ENCODE data around the gene PLOD3. TPM values are rescaled to one million over a fixed set of nuclear protein-coding genes. Genes with fewer than 3 reads are reported as not detected.
"Not testable (repeated sequence)": the region's sequence is repeated elsewhere in the genome, so short reads cannot be mapped to it uniquely, and the experiment has no call there.

Gene PLOD3
- polyA plus RNA-seq, 3 donors = 43.6 to 54.4 (median 53.0) TPM

DNA sequence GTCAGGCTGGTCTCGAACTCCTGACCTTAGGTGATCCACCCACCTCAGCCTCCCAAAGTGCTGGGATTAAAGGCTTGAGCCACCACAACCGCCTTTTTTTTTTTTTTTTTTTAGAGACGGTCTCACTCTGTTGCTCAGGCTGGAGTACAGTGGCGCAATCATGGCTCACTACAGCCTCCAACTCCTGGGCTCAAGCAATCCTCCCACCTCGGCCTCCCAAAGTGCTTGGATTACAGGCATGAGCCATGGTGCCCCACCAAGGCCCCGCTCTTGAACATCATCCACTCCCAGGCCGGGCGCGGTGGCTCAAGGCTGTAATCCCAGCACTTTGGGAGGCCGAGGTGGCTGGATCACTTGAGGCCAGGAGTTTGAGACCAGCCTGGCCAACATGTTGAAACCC lies 17.9 kb downstream of the PLOD3 start:
- not testable (repeated sequence) for DNase-seq (ENCODE audit: extremely low read depth in 1 of 11, low read depth in 9 of 11, low spot score in 4 of 11)

DNA sequence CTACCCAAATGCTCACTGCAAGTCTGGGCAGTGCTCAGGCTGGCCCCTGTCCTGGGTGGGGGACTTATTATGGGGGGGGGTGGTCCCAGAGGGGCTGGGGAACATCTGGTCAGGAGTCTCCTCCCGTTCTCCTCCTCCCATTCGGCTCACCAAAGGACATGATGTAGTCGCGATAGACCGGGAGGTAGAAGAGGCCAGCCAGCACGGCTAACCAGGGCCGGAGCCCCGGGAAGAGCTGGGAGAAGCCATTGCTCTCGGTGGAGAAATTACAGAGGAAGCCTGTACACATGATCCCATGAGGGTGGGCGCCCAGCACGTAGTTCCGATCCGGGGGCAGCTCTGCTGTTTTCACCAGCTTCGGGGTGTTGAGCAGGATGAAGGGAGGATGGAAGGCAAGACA lies 18.9 kb downstream of the PLOD3 start:
- no peak for DNase-seq (ENCODE audit: extremely low read depth in 1 of 11, low read depth in 9 of 11, low spot score in 4 of 11)

DNA sequence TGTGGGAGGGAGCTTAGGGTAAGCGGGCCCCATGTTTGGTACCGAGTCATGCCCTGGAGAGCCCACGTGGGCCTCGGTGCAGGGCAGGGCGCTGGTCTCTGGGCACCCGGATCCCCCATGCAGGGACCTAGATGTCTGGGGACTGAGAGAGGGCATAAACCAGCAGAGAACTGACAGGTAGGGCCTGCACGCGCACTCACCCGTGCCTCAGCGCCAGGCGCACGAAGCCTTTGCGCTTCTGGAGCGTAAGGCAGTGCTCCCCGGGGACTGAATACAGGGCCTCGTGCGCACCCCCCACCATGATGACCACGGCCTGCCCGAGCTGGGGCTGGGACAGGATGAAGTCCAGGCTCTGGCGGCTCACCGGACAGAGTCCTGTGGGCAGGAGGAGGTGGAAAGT lies 19.4 kb downstream of the PLOD3 start:
- no peak for DNase-seq (ENCODE audit: extremely low read depth in 1 of 11, low read depth in 9 of 11, low spot score in 4 of 11)

DNA sequence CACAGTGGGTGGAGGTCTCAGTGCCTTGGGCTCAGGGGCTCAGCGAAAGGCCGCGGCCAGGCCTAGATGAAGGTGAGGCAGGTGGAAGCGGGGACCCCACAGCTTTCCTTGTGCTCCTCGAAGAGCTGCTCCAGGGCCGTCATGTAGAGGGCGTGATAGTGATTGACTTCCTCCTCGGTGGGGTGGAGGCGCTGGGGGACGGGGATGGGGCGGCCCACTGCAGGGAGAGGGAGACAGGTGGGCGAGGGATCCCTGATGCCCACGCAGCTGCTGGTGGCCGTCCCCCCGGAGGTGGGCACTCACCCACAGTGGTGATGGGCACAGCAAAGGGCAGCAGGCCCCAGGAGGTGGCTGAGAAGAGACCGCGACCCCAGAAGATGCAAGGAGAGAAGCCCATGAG lies 21.5 kb downstream of the PLOD3 start:
- no peak for DNase-seq (ENCODE audit: extremely low read depth in 1 of 11, low read depth in 9 of 11, low spot score in 4 of 11)

DNA sequence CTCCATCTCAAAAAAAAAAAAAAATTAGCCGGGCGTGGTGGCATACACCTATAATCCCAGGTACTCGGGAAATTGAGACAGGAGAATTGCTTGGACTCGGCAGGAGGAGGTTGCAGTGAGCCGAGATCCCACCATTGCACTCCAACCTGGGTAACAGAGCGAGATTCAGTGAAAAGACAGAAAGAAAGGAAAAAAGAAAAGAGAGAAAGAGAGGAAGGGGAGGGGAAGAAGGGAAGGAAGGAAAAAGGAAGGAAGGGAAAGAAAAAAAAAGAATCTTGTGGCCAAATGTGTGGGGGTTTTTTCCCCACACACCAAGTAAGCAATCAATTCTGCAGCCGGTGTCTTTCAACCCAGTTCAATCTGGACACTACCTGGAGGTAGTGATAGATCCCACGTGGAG lies 28.3 kb downstream of the PLOD3 start:
- DNase-seq (ENCODE audit: extremely low read depth in 1 of 11, low read depth in 9 of 11, low spot score in 4 of 11) = no peak

DNA sequence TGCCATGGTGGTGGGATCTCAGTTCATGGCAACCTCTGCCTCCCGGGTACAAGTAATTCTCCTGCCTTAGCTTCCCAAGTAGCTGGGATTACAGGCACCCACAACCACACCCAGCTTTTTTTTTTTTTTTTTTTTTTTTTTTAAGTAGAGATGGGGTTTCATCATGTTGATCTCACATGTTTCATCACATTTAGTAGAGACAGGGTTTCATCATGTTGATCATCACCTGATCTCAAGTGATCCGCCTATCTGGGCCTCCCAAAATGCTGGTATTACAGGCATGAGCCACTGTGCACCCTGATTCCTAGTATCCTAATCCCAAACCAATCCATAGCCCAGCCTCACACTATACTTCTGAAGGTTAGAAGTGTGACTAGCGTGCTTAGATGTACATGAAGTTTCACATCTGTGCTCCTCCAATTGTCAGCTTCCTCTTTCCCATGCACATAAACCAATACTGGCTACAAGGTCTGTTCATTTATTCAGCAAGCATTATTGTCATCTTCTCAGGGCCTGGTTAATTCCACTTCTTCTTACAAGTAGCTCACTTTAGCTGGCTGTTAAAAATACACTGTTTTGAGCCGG lies 30.4 kb downstream of the PLOD3 start:
- no peak for DNase-seq (ENCODE audit: extremely low read depth in 1 of 11, low read depth in 9 of 11, low spot score in 4 of 11)

DNA sequence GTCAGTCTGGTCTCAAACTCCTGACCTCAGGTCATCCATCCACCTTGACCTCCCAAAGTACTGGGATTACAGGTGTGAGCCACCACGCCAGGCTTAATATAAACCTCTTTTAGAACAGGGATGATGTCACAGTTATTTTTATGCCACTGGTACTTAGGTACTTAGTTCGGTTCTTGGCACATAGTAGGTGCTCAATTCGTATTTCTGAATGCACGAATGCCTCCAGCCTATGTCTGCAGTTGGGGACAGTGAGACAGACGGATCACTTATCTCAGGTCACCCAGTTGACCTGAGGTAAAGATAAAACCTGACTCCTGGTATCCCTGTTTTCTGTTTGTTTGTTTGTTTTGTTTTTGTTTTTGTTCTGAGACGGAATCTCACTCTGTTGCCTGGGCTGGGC lies 31.2 kb downstream of the PLOD3 start:
- no peak for DNase-seq (ENCODE audit: extremely low read depth in 1 of 11, low read depth in 9 of 11, low spot score in 4 of 11)

DNA sequence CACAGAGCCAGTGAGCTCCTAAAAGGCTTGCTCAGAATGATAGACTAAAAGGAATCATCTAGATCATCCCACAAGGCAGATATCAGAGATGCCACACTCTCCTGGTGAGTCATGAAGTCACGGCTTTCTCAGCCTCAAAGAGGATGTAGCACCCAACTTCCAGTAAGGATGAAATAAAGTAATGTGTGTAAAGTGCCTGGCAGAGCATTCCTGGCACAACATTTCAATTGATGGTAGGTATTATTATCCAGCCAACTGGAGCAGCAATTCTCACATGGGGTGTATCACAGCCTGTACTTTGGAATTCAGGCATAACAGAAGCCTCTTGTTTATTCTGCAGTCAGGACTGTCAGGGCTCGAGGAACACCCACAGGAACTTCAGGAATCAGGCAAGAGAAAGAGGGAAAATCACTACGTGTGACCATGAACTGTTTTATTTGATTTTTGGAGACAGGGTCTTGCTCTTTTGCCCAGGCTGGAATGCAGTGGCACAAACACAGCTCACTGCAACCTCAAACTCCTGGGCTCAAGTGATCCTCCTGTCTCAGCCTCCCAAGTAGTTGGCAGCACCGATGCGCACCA lies 32.0 kb downstream of the PLOD3 start:
- DNase-seq (ENCODE audit: extremely low read depth in 1 of 11, low read depth in 9 of 11, low spot score in 4 of 11) = no peak

DNA sequence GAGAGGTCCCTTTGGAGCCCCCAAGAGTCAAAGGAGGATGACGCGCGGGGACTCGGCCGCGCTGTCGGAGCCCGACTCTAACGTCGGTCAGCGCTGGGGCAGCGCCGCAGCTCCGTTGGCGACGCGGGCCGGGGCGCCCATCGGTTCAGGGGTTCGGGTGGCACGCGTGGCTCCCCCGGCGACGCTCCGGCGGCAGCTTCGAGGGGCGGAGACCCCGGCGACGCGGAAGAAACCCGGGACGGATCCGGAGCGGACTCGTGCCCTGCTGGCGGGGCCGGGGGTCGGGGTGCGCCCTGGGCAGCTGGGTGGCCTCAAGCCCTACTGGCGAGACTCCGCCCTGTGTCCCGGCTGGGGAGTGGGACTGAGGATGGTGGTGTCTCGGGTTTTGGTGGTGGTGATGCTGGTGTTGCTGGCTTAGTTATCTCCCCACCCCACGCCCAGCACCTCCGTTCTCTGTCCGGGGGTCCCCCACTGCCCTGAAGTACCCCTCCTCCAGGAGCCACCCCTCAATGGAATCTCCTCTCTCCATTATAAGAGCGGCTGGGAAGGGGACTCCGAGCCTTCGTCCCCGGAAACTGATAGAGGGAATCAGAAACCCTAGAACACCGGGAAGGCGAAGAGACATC lies 37.1 kb downstream of the PLOD3 start, which contains the start of gene NAT16:
TSS of gene NAT16 (minus strand) at position 164 of the 626 bp plus-strand sequence. CDS start 5,486 bp downstream, outside the sequence.
- no peak for DNase-seq (ENCODE audit: extremely low read depth in 1 of 11, low read depth in 9 of 11, low spot score in 4 of 11)

DNA sequence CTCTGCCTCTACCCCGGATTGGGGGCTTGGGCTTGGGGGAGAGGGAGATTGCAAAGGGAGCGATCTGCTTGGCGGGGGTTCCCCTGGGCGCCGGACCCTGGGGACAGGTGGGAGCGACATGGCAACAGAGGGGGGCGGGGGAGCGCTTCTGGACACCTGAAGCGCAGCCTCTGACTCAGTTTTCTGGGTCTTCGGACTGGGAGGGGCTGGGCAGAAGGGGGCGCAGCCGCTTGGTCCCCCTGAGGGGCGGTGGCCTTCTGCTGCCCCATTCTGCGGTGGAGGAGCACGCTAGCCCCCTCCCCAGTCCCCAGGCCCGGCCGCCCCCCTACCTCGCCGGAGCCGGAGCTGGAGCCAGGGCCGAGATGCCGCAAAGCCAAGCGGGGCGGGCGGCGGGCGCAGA lies 37.7 kb downstream of the PLOD3 start:
- DNase-seq (ENCODE audit: extremely low read depth in 1 of 11, low read depth in 9 of 11, low spot score in 4 of 11) = no peak

DNA sequence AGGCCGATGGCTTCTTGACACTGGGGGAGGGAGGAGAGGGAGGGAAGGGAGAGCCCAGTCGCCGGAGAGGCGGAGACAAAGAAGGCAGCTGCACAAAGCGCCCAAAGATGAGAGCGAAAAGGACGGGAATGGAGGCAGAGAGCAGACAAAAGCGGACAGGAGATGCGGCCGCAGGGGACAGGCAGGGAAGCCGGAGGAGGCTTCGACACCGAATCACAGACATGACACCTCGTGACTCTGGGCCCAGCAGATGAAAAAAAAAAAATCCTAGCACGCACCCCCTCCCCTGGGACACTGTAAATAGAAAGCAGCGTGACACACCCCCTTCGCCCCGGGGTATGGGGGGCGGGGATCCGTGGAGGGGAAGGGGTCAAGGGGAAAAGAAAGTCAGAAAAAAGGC lies 38.3 kb downstream of the PLOD3 start:
- no peak for DNase-seq (ENCODE audit: extremely low read depth in 1 of 11, low read depth in 9 of 11, low spot score in 4 of 11)

DNA sequence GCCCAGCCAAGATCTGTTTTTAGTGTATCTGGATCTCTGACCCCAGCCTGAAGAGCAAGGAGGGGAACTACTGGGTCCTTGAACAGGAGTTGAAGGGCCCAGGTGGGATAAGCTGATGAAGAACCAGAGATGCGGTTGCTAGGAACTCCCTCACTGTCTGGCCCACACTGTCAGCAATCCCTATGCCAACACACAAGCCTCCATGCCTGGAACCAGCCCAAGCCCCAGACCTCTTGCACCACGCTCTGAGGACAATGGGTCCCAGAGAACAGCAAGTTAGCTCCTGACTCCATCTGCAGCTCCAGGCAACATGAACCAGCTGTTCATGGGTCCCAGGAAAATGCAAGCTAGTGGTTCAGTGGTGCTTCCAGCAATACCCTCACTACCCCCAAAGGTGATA lies 39.7 kb downstream of the PLOD3 start:
- DNase-seq (ENCODE audit: extremely low read depth in 1 of 11, low read depth in 9 of 11, low spot score in 4 of 11) = no peak

DNA sequence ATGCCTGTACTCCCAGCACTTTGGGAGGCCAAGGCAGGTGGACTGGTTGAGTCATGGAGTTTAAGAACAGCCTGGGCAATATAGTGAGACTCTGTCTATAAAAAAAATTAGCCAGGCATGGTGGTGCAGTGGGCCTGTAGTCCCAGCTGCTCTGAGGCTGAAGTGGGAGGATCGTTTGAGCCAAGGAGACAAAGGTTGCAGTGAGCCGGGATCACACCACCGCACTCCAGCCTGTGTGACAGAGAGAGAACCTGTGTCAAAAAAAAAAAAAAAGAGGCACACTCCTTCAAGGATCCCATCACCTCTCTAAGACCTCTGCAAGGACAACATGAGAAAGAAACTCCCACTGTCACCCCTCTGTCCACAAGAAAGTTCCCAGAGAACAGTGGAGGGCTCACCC lies 41.7 kb downstream of the PLOD3 start:
- DNase-seq (ENCODE audit: extremely low read depth in 1 of 11, low read depth in 9 of 11, low spot score in 4 of 11) = no peak

DNA sequence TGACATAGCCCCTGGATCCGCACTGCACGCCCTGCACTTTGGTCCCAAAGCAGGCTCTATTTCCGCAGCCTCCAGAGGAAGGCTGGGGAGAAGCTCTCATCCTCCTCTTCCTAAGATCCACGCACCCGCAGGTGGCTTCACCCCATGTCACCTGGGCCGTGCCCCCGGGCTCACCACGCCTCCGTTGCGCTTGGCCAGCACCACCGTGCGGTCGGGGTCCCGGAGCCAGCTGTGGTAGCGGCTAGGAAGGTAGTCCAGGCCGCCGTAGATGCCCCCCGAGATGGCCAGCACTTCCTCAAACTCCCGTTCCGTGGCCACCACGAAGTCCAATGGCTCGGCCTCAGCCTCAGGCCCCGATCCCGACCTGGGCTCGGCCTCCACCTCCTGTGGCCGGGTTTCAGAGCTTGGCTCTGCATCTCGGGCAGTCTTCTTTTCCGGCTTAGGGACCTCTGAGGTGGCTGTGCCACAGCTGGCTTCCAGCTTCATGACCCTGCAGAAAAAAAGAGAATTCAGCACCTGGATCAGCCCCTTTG lies 43.0 kb downstream of the PLOD3 start:
- no peak for DNase-seq (ENCODE audit: extremely low read depth in 1 of 11, low read depth in 9 of 11, low spot score in 4 of 11)

DNA sequence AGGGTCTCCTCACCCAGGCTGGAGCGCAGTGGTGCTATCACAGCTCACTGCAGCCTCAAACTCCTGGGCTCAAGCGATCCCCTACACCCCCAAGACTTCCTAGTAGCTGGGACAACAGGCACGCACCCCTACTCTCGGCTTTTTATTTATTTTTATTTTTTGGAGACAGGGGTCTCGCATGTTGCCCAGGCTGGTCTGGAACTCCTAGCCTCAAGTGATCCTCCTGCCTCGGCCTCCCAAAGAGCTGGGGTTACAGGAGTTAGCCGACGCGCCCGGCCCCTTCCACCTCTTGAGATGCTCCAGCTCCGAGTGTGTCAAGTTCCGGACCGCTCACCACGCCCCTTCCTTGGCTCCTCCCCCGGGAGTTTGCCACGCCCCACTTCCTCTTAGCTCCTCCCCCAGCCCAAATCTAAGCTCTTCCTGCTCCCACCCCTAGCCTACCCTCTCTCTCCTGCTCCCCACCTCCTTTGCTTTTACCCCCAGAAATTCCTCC lies 43.6 kb downstream of the PLOD3 start:
- DNase-seq (ENCODE audit: extremely low read depth in 1 of 11, low read depth in 9 of 11, low spot score in 4 of 11) = no peak

DNA sequence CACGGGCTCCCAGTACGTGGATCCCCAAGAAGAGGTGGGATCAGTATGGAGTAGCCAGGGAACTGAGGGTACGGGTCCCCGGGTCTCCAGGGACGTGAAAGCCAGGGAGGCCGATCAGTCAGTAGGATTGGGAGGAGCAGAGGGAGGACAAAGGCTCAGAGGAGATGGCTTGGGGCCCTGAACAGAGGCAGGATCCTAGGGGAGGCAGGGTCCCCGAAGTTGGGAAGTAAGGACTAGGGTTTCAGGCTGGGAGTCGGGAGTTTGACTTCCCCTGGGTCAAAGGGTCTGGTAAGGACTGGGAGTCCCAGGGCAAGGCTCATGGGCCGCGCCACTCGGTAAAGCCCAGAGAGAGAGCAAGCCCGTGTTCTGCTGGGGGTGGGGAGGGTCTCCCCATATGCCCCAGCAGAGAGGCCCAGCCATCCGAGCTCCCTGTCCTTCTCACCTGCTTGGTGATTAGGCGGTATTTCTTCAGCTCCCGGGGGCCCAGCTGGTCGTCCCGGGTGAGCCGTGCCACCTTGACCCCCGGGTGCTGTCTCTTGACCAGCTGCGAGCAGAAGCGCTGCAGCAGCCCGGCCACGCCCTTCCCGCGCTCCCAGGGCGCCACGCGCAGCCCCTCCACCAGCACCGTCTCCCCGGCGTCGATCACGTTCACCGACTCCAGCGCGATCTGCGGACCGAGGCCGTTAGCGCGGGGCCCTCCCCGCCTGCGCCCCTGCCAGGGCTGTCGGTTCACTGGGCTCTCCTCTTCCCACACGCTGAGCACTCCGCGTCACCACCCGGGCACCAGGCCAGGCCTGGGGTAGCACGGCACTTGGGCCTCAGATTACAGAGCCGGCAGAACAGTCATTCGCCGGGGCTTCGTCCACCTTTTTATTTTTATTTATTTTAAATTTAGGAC lies 44.3 kb downstream of the PLOD3 start:
- DNase-seq (ENCODE audit: extremely low read depth in 1 of 11, low read depth in 9 of 11, low spot score in 4 of 11) = no peak

DNA sequence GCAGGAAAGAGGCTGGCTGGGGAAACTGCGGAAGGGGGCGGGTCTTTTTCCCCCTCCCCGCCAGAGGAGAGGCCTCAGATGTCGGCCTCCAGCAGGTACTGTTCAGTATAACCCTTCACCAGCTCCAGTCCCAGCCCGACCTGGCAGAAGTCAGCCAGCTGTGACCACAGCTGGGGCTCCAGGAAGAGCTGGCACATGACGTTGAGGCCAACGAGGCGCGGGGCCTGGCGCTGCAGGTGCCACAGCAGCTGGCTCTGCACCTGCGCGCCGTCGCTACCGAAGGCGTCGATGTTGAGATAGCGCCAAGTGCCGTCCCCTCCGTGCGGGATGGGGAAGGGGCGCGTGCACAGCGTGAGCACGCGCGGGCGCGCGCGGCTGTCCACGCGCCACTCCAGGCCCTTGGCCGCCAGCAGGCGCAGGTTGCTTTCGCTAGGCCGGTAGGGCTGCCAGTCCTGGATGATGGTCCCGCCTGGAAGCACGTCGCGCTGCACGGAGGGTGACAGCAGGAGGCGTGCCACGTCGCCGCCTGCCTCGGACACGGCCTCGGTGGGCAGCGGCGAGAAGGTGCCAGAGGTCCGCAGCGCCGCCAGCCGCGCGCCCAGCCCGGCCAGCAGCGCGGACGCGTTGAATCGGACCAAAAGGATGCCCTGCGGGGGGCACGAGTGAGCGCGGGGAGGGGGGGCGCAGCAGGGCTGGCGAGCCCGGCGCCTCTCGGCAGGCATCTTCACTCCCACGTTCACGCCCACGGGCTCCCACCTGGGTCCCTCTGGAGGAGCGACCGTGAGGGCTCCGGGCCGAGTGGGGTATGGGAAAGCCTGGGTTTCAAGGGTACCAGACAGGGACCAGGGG lies 45.2 kb downstream of the PLOD3 start:
- DNase-seq (ENCODE audit: extremely low read depth in 1 of 11, low read depth in 9 of 11, low spot score in 4 of 11) = no peak

DNA sequence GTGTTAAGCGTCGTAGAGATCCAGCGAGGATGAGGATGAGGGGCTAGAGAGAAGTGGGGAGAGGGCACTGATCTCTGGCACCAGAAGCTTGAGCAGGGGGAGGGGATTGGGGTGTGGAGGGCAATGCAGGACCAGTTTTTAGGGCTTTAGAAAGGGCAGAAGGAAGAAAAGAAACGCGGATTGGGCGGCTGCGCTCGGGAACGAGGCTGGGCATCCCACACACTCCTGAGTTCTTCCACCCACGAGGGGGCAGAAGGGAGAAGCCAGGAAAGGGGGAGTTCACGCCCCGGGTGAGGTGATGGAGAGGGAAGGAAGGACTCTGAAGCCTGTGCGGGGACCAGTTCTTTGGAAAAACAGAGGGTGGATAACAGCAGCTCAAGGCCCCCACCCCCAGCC lies 45.9 kb downstream of the PLOD3 start:
- no peak for DNase-seq (ENCODE audit: extremely low read depth in 1 of 11, low read depth in 9 of 11, low spot score in 4 of 11)

All from renal cortex interstitium (tissue), 11 donors.